ENCODE data around the gene STH.

The STH gene

GRCh38 chr17:45976755-45977505, 22.1 kb upstream of the STH start:
- no peak overlapping the region for H3K4me3 ChIP-seq (ENCODE audit: low read length)
- peaks cover 42% of the 10 kb centered on the region for H3K27me3 ChIP-seq (replicated peaks; ENCODE audit: control insufficient read depth, insufficient read depth, low read length)
- peaks cover 8% of the 10 kb centered on the region for H3K9me3 ChIP-seq (ENCODE audit: control insufficient read depth, low read length)
- no peak overlapping the region for H3K9ac ChIP-seq (ENCODE audit: low read length)
- DNase-seq (ENCODE audit: low read depth), result no peak
- H3K36me3 ChIP-seq (ENCODE audit: control insufficient read depth, insufficient read depth, low read length, severe bottlenecking), result no peaks in the 10 kb centered on the region
- H3K4me1 ChIP-seq (ENCODE audit: control insufficient read depth, insufficient read depth, low read length), result no peaks in the 10 kb centered on the region

GRCh38 chr17:45977506-45977824, 21.6 kb upstream of the STH start:
- DNase-seq (ENCODE audit: low read depth), result no peak
- no peaks in the 10 kb centered on the region for H3K36me3 ChIP-seq (ENCODE audit: control insufficient read depth, insufficient read depth, low read length, severe bottlenecking)
- H3K4me1 ChIP-seq (ENCODE audit: control insufficient read depth, insufficient read depth, low read length), result no peaks in the 10 kb centered on the region
- peaks cover 3% of the 10 kb centered on the region for H3K9me3 ChIP-seq (ENCODE audit: control insufficient read depth, low read length)
- peaks cover 40% of the 10 kb centered on the region for H3K27me3 ChIP-seq (replicated peaks; ENCODE audit: control insufficient read depth, insufficient read depth, low read length)
- H3K9ac ChIP-seq (ENCODE audit: low read length), result no peak overlapping the region
- H3K4me3 ChIP-seq (ENCODE audit: low read length), result no peak overlapping the region

- no peaks in the 10 kb centered on the region for H3K36me3 ChIP-seq (ENCODE audit: control insufficient read depth, insufficient read depth, low read length, severe bottlenecking)
- H3K4me3 ChIP-seq (ENCODE audit: low read length), result no peak overlapping the region
- peaks cover 35% of the 10 kb centered on the region for H3K27me3 ChIP-seq (replicated peaks; ENCODE audit: control insufficient read depth, insufficient read depth, low read length)
- H3K9me3 ChIP-seq (ENCODE audit: control insufficient read depth, low read length), result no peaks in the 10 kb centered on the region
- H3K4me1 ChIP-seq (ENCODE audit: control insufficient read depth, insufficient read depth, low read length), result no peaks in the 10 kb centered on the region
- DNase-seq (ENCODE audit: low read depth), result no peak
- H3K9ac ChIP-seq (ENCODE audit: low read length), result no peak overlapping the region
These were observed 20.9 kb upstream of the STH start for GRCh38 chr17:45977976-45978626.

GRCh38 chr17:45979137-45979536, 19.9 kb upstream of the STH start:
- Histone ChIP-seq H3K9ac (ENCODE audit: low read length) (no peak overlapping the region), H3K36me3 (ENCODE audit: control insufficient read depth, insufficient read depth, low read length, severe bottlenecking) (no peaks in the 10 kb centered on the region), H3K4me1 (ENCODE audit: control insufficient read depth, insufficient read depth, low read length) (no peaks in the 10 kb centered on the region), H3K9me3 (ENCODE audit: control insufficient read depth, low read length) (no peaks in the 10 kb centered on the region), H3K4me3 (ENCODE audit: low read length) (no peak overlapping the region), H3K27me3 (replicated peaks; ENCODE audit: control insufficient read depth, insufficient read depth, low read length) (peaks cover 41% of the 10 kb centered on the region)
- DNase-seq (ENCODE audit: low read depth), result no peak

GRCh38 chr17:45980855-45981254, 18.2 kb upstream of the STH start:
- H3K36me3 ChIP-seq (ENCODE audit: control insufficient read depth, insufficient read depth, low read length, severe bottlenecking), result no peaks in the 10 kb centered on the region
- H3K27me3 ChIP-seq (replicated peaks; ENCODE audit: control insufficient read depth, insufficient read depth, low read length), result peaks cover 42% of the 10 kb centered on the region
- no peaks in the 10 kb centered on the region for H3K9me3 ChIP-seq (ENCODE audit: control insufficient read depth, low read length)
- H3K9ac ChIP-seq (ENCODE audit: low read length), result no peak overlapping the region
- no peak for DNase-seq (ENCODE audit: low read depth)
- no peak overlapping the region for H3K4me3 ChIP-seq (ENCODE audit: low read length)
- no peaks in the 10 kb centered on the region for H3K4me1 ChIP-seq (ENCODE audit: control insufficient read depth, insufficient read depth, low read length)

GRCh38 chr17:45981306-45981705, 17.7 kb upstream of the STH start:
- no peak for DNase-seq (ENCODE audit: low read depth)
- Histone ChIP-seq H3K9me3 (ENCODE audit: control insufficient read depth, low read length) (no peaks in the 10 kb centered on the region), H3K4me1 (ENCODE audit: control insufficient read depth, insufficient read depth, low read length) (no peaks in the 10 kb centered on the region), H3K4me3 (ENCODE audit: low read length) (no peak overlapping the region), H3K9ac (ENCODE audit: low read length) (no peak overlapping the region), H3K27me3 (replicated peaks; ENCODE audit: control insufficient read depth, insufficient read depth, low read length) (peaks cover 41% of the 10 kb centered on the region), H3K36me3 (ENCODE audit: control insufficient read depth, insufficient read depth, low read length, severe bottlenecking) (no peaks in the 10 kb centered on the region)

GRCh38 chr17:45982791-45983613, 16.0 kb upstream of the STH start:
- no peak overlapping the region for H3K9ac ChIP-seq (ENCODE audit: low read length)
- peaks cover 37% of the 10 kb centered on the region for H3K27me3 ChIP-seq (replicated peaks; ENCODE audit: control insufficient read depth, insufficient read depth, low read length)
- no peaks in the 10 kb centered on the region for H3K9me3 ChIP-seq (ENCODE audit: control insufficient read depth, low read length)
- H3K36me3 ChIP-seq (ENCODE audit: control insufficient read depth, insufficient read depth, low read length, severe bottlenecking), result no peaks in the 10 kb centered on the region
- no peak for DNase-seq (ENCODE audit: low read depth)
- no peaks in the 10 kb centered on the region for H3K4me1 ChIP-seq (ENCODE audit: control insufficient read depth, insufficient read depth, low read length)
- no peak overlapping the region for H3K4me3 ChIP-seq (ENCODE audit: low read length)

- H3K4me1 ChIP-seq (ENCODE audit: control insufficient read depth, insufficient read depth, low read length), result no peaks in the 10 kb centered on the region
- H3K27me3 ChIP-seq (replicated peaks; ENCODE audit: control insufficient read depth, insufficient read depth, low read length), result peaks cover 44% of the 10 kb centered on the region
- no peak overlapping the region for H3K4me3 ChIP-seq (ENCODE audit: low read length)
- H3K36me3 ChIP-seq (ENCODE audit: control insufficient read depth, insufficient read depth, low read length, severe bottlenecking), result no peaks in the 10 kb centered on the region
- no peaks in the 10 kb centered on the region for H3K9me3 ChIP-seq (ENCODE audit: control insufficient read depth, low read length)
- no peak overlapping the region for H3K9ac ChIP-seq (ENCODE audit: low read length)
- no peak for DNase-seq (ENCODE audit: low read depth)
These were observed 15.3 kb upstream of the STH start for GRCh38 chr17:45983614-45984310.

GRCh38 chr17:45984368-45984767, 14.7 kb upstream of the STH start:
- no peaks in the 10 kb centered on the region for H3K36me3 ChIP-seq (ENCODE audit: control insufficient read depth, insufficient read depth, low read length, severe bottlenecking)
- H3K27me3 ChIP-seq (replicated peaks; ENCODE audit: control insufficient read depth, insufficient read depth, low read length), result peaks cover 49% of the 10 kb centered on the region
- H3K4me1 ChIP-seq (ENCODE audit: control insufficient read depth, insufficient read depth, low read length), result no peaks in the 10 kb centered on the region
- H3K9ac ChIP-seq (ENCODE audit: low read length), result no peak overlapping the region
- no peak for DNase-seq (ENCODE audit: low read depth)
- H3K9me3 ChIP-seq (ENCODE audit: control insufficient read depth, low read length), result no peaks in the 10 kb centered on the region
- H3K4me3 ChIP-seq (ENCODE audit: low read length), result no peak overlapping the region

- Histone ChIP-seq H3K27me3 (replicated peaks; ENCODE audit: control insufficient read depth, insufficient read depth, low read length) (peaks cover 49% of the 10 kb centered on the region), H3K36me3 (ENCODE audit: control insufficient read depth, insufficient read depth, low read length, severe bottlenecking) (no peaks in the 10 kb centered on the region), H3K9me3 (ENCODE audit: control insufficient read depth, low read length) (peaks cover 7% of the 10 kb centered on the region), H3K4me3 (ENCODE audit: low read length) (no peak overlapping the region), H3K9ac (ENCODE audit: low read length) (no peak overlapping the region), H3K4me1 (ENCODE audit: control insufficient read depth, insufficient read depth, low read length) (no peaks in the 10 kb centered on the region)
- no peak for DNase-seq (ENCODE audit: low read depth)
These were observed 13.6 kb upstream of the STH start for GRCh38 chr17:45985447-45985846.

GRCh38 chr17:45986056-45986455, 13.0 kb upstream of the STH start:
- H3K4me3 ChIP-seq (ENCODE audit: low read length), result no peak overlapping the region
- H3K9me3 ChIP-seq (ENCODE audit: control insufficient read depth, low read length), result peaks cover 7% of the 10 kb centered on the region
- DNase-seq (ENCODE audit: low read depth), result no peak
- no peaks in the 10 kb centered on the region for H3K36me3 ChIP-seq (ENCODE audit: control insufficient read depth, insufficient read depth, low read length, severe bottlenecking)
- H3K4me1 ChIP-seq (ENCODE audit: control insufficient read depth, insufficient read depth, low read length), result no peaks in the 10 kb centered on the region
- H3K9ac ChIP-seq (ENCODE audit: low read length), result no peak overlapping the region
- peaks cover 44% of the 10 kb centered on the region for H3K27me3 ChIP-seq (replicated peaks; ENCODE audit: control insufficient read depth, insufficient read depth, low read length)
